ENCODE measurements around the gene CCNDBP1. TPM values are rescaled to one million over a fixed set of nuclear protein-coding genes. Genes with fewer than 3 reads are reported as not detected.
"Not testable (repeated sequence)": the region's sequence is repeated elsewhere in the genome, so short reads cannot be mapped to it uniquely, and the experiment has no call there.

Gene CCNDBP1
- total and polyA plus RNA-seq, 7 donors: 34.9 to 79.2 (median 41.1) TPM

DNA sequence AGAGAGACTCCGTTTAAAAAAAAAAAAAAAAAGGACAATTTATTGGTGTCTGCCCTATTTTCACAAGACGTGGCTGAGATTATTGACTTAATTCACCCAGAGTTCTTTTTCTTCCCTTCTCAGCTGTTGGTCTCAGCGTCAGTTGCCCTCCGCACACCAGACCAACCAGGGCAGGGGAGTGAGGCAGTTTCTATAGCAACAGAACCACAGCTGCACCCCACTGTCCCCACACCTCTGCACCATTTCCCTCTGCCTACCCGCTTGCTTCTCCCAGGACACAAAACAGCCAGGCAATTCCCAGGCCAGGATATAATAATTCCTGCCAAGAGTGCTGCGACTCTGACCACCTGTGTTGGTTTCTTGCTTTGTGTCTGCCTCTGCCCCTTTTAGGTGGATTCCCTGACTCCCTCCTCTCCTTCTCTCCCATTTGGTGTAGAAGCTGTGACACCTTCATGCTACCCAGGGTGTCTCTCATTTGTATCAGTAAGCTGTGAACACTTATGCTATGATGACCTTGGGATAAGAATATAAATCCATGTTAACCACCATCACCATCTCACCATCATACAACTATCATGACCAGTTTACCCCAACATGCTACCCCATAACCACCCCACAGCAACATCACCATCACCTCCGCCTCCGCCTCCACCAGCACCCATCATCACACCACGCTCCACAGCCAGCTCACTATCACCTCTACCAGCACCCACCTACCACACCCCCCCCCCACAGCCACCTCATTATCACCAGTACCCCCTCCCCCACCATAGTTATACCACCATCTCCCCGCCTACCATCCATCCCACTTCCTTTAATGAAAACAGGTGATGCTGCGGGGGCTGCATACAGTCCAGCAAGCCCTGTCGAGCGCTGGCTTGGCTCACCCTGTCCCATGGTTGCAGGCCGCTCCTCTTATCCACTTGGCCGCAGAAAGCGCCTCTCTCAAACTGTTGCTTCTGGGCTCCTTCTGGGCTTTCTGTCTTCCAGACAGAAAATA is 35.0 kb downstream of the CCNDBP1 start:
- H3K27me3 ChIP-seq (ENCODE audit: insufficient read depth in 3 of 3, low read length in 2 of 3): no peaks in the 10 kb centered on the region
- no peak for DNase-seq
- H3K4me1 ChIP-seq: no peaks in the 10 kb centered on the region
- H3K9me3 ChIP-seq: no peaks in the 10 kb centered on the region
- no peaks in the 10 kb centered on the region for H3K36me3 ChIP-seq (ENCODE audit: insufficient read depth in 1 of 2, low read depth in 1 of 2)
- WGBS, 3 donors: 83 to 88% (median 88%) methylated on average over 16 of the region's 16 CpGs
- intact Hi-C loops (cut with DNase I): no loop called here
- H3K27ac ChIP-seq: no peak overlapping the region
- ATAC-seq: no peak
- TF ChIP-seq, protein P1, sequence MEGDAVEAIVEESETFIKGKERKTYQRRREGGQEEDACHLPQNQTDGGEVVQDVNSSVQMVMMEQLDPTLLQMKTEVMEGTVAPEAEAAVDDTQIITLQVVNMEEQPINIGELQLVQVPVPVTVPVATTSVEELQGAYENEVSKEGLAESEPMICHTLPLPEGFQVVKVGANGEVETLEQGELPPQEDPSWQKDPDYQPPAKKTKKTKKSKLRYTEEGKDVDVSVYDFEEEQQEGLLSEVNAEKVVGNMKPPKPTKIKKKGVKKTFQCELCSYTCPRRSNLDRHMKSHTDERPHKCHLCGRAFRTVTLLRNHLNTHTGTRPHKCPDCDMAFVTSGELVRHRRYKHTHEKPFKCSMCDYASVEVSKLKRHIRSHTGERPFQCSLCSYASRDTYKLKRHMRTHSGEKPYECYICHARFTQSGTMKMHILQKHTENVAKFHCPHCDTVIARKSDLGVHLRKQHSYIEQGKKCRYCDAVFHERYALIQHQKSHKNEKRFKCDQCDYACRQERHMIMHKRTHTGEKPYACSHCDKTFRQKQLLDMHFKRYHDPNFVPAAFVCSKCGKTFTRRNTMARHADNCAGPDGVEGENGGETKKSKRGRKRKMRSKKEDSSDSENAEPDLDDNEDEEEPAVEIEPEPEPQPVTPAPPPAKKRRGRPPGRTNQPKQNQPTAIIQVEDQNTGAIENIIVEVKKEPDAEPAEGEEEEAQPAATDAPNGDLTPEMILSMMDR (IDR thresholded peaks at IDR 0.05): no peak
- no peak overlapping the region for H3K4me3 ChIP-seq

DNA sequence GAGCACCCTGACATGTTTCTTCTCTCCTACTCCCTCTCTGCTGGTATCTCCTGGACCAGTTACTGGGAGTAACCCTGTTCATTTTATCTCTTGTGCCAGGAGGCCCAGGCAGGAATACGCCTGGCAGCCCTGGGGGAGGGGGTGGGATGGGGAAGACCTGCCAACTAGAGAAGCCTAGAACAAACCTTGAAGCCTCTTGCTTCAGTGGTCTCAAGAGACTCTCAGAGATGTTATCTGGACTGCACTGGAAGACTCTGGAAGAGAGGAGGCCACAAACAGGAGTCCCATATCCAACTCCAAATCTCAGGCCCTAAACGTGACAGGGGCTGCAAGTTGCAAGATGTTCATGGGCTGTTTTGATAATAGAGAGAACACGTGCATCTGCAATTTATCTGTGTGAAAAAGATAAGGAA is 35.8 kb downstream of the CCNDBP1 start, which contains the start of gene EPB42:
EPB42 (minus strand) TSS at position 28 of the 413 bp plus-strand sequence. CDS start 193 bp downstream, outside the sequence.
- no peaks in the 10 kb centered on the region for H3K9me3 ChIP-seq
- H3K36me3 ChIP-seq (ENCODE audit: insufficient read depth in 1 of 2, low read depth in 1 of 2): no peaks in the 10 kb centered on the region
- DNase-seq (no peak), ATAC-seq (no peak)
- H3K4me3 ChIP-seq: no peak within 1 kb of the TSS
- WGBS, 3 donors: 79 to 86% (median 82%) methylated on average over 3 of the region's 3 CpGs
- H3K4me1 ChIP-seq: no peaks in the 10 kb centered on the region
- intact Hi-C loops (cut with DNase I): no loop called here
- TF ChIP-seq, protein P1 (IDR thresholded peaks at IDR 0.05): no peak
- H3K27ac ChIP-seq: no peak within 1 kb of the TSS
- no peaks in the 10 kb centered on the region for H3K27me3 ChIP-seq (ENCODE audit: insufficient read depth in 3 of 3, low read length in 2 of 3)

DNA sequence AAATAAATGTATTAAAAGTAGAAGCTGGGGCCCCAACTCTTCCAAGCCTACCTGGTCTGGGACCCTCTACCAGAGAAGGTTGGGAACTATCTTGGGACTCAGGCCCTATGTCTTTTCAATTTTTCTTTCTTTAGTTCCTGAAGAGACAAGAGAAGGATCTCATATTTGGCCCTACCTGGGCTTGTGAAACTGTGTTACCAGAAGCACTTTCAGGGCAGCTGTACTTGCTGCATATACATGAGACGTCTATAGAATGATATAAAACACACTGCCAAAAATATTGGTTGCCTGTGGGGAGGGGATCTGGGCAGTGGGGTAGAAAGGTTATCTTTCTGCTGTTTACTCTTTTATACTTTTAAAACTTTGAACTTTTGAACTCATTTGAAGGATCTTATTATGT is 36.2 kb downstream of the CCNDBP1 start:
- 84 to 97% (median 88%) methylated on average over 1 of the region's 1 CpG for WGBS, 3 donors
- intact Hi-C loops (cut with DNase I): no loop called here
- no peaks in the 10 kb centered on the region for H3K9me3 ChIP-seq
- no peaks in the 10 kb centered on the region for H3K4me1 ChIP-seq
- no peaks in the 10 kb centered on the region for H3K36me3 ChIP-seq (ENCODE audit: insufficient read depth in 1 of 2, low read depth in 1 of 2)
- H3K27ac ChIP-seq: no peak overlapping the region
- no peaks in the 10 kb centered on the region for H3K27me3 ChIP-seq (ENCODE audit: insufficient read depth in 3 of 3, low read length in 2 of 3)
- TF ChIP-seq, protein P1 (IDR thresholded peaks at IDR 0.05): no peak
- no peak for ATAC-seq
- H3K4me3 ChIP-seq: no peak overlapping the region
- no peak for DNase-seq

DNA sequence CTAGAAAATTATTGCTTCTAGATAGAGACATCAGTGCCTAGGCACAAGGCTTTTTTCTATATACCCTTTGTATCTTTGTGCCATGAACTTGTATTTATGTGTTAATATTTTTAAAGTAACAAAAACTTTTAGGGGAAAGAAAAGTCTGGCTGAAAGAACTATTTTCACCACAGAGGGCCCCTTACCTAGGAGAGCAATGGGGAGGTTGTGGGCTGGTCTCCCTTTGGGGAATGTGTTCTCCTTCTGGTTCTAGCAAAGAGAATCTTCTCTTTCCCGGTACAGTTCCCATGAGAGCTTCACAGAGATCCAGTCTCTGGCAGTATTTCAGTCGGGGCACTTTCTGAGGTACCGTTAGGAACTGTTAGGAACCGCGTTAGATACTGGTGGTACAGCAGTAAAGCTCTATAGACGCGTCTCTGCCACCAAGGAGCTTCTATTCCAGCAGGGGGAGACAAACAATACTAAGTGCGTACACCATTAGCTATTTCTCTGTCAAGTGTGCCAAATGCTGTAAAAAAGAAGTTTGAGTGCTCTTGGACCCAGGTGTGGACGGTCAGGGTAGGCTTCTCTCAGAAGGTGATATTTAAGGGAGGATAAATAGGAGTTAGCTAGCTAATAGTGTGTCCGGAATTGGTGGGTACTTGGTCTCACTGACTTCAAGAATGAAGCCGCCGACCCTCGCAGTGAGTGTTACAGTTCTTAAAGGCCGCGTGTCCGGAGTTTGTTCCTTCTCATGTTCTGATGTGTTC is 40.2 kb downstream of the CCNDBP1 start:
- H3K27me3 ChIP-seq (ENCODE audit: insufficient read depth in 3 of 3, low read length in 2 of 3): no peaks in the 10 kb centered on the region
- H3K4me1 ChIP-seq: peaks cover 4% of the 10 kb centered on the region
- DNase-seq: no peak
- ATAC-seq: peak; percentile 88 to 98 (median 92)
- no peak overlapping the region for H3K27ac ChIP-seq
- H3K9me3 ChIP-seq: no peaks in the 10 kb centered on the region
- TF ChIP-seq, protein P1 (IDR thresholded peaks at IDR 0.05): peak; percentile 87
- 43 to 49% (median 44%) methylated on average over 16 of the region's 16 CpGs for WGBS, 3 donors
- intact Hi-C loops (cut with DNase I): loop anchor here (1.0 to 2.0 kb wide), 2 partner anchors 61 kb away; no protein-coding TSS in a partner anchor
- H3K36me3 ChIP-seq (ENCODE audit: insufficient read depth in 1 of 2, low read depth in 1 of 2): no peaks in the 10 kb centered on the region
- no peak overlapping the region for H3K4me3 ChIP-seq

DNA sequence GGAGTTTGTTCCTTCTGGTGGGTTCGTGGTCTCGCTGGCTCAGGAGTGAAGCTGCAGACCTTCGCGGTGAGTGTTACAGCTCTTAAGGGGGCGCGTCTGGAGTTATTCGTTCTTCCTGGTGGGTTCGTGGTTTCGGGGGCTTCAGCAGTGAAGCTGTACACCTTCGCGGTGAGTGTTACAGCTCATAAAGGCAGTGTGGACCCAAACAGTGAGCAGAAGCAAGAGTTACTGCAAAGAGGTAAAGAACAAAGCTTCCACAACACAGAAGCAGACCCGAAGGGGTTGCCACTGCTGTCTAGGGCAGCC is 40.7 kb downstream of the CCNDBP1 start:
- not testable (repeated sequence) for H3K4me1 ChIP-seq; H3K4me3 ChIP-seq; H3K27me3 ChIP-seq (ENCODE audit: insufficient read depth in 3 of 3, low read length in 2 of 3); H3K36me3 ChIP-seq (ENCODE audit: insufficient read depth in 1 of 2, low read depth in 1 of 2); ATAC-seq; DNase-seq; H3K27ac ChIP-seq; H3K9me3 ChIP-seq
- WGBS, 3 donors: 90 to 93% (median 92%) methylated on average over 12 of the region's 12 CpGs
- intact Hi-C loops (cut with DNase I): loop anchor here (1.0 to 2.0 kb wide), 2 partner anchors 60 to 61 kb away; no protein-coding TSS in a partner anchor

Measured in psoas muscle (tissue), 8 donors.